Effector memory CD8-positive, alpha-beta T cell (primary cell): ENCODE measurements around the gene PIK3C3.
"Not testable (repeated sequence)": the region's sequence is repeated elsewhere in the genome, so short reads cannot be mapped to it uniquely, and the experiment has no call there.

Experiments used
- ATAC-seq: fragments of 150-1000 bp; cut with Tn5 transposase; replicated peaks from 2 replicates; pipeline ENCODE4 v1.10.0; 2021; ENCODE audit warnings: mild to moderate bottlenecking, moderate library complexity
- DNase-seq, 3 experiments: peaks; one replicate each; pipeline ENCODE4 v3.0.0; 2021
- H3K27ac Mint-ChIP-seq, 2 donors: one replicate each; pipeline ENCODE4 v1.8.0; 2022; ENCODE audit warnings: mild to moderate bottlenecking in 2 of 2, mixed read lengths in 2 of 2, moderate library complexity in 2 of 2
- H3K27me3 Mint-ChIP-seq, 2 donors: one replicate each; pipeline ENCODE4 v1.8.0; 2022; ENCODE audit warnings: mixed read lengths in 2 of 2
- H3K36me3 Mint-ChIP-seq: one replicate; pipeline ENCODE4 v1.8.0; 2022; ENCODE audit warnings: mild to moderate bottlenecking, moderate library complexity, mixed read lengths; ENCODE audit not compliant: insufficient read depth
- H3K4me1 Mint-ChIP-seq, 2 donors: one replicate each; pipeline ENCODE4 v1.8.0; 2022; ENCODE audit warnings: low read depth in 2 of 2, mixed read lengths in 2 of 2
- H3K4me3 Mint-ChIP-seq, 2 donors: one replicate each; pipeline ENCODE4 v1.8.0; 2022; ENCODE audit warnings: mild to moderate bottlenecking in 2 of 2, mixed read lengths in 2 of 2, moderate library complexity in 2 of 2
- H3K9me3 Mint-ChIP-seq, 2 donors: one replicate each; pipeline ENCODE4 v1.8.0; 2022; ENCODE audit warnings: mixed read lengths in 2 of 2

PIK3C3 gene

DNA sequence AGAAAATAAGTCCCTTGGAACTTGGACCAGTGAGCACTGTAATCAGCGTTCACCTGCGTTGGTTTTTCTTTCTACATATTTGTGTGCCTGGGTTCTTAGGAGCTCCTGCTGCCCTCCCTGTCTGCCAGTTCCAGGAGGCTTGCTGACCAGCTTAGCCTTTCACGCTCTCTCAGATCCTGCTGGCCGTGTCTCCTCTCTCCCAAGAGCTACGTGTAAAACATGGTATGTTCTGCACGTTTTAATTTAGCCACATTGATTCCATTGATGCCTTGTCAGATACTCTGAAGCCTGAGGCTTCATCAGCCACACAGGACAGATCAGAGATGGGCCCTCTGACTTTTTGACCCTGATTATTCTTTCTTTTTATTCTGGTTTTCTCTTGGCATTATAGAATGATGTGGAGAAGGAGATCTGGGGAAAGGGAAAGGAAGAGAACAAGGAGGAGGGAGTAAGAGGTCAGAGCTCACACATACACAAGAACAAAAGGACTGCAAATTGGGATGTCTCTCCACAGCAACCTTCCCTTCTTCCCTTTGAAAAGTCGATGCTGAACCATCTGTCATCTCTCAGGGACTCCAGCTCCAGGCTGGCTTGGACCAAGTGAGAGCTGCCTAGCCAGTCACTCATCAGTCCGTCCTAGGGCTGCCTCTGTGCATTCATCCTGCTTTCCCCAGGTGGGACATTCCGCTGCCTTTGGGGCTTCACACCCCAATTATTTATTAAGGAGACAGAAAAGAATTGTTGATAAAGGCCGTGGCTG, 152.8 kb downstream of the PIK3C3 start:
- DNase-seq (no peak), ATAC-seq (no peak)
- Mint-ChIP-seq H3K9me3 (no peaks in the 10 kb centered on the region), H3K36me3 (peaks cover 3% of the 10 kb centered on the region), H3K27me3 (no peaks in the 10 kb centered on the region), H3K4me3 (no peak overlapping the region), H3K4me1 (peaks cover 0 to 3% of the 10 kb centered on the region in 2 donors), H3K27ac (peak overlapping the region in 1 of 2 donors; percentile 1)

- peaks cover 10 to 13% of the 10 kb centered on the region in 2 donors for H3K4me1 Mint-ChIP-seq
- not testable (repeated sequence) for H3K27ac Mint-ChIP-seq, DNase-seq, H3K27me3 Mint-ChIP-seq, H3K36me3 Mint-ChIP-seq, H3K9me3 Mint-ChIP-seq, H3K4me3 Mint-ChIP-seq, ATAC-seq
Observed at GRCh38 chr18:42112147-42112546, 157.1 kb downstream of the PIK3C3 start.

GRCh38 chr18:42112657-42113420, 157.8 kb downstream of the PIK3C3 start:
- H3K36me3 Mint-ChIP-seq: peaks cover 3% of the 10 kb centered on the region
- ATAC-seq: no peak
- peak overlapping the region in 1 of 2 donors; percentile 78 for H3K27ac Mint-ChIP-seq
- no peaks in the 10 kb centered on the region for H3K9me3 Mint-ChIP-seq
- DNase-seq: no peak
- H3K4me3 Mint-ChIP-seq: no peak overlapping the region
- peaks cover 0 to 3% of the 10 kb centered on the region in 2 donors for H3K27me3 Mint-ChIP-seq
- peaks cover 10 to 13% of the 10 kb centered on the region in 2 donors for H3K4me1 Mint-ChIP-seq

- H3K4me1 Mint-ChIP-seq: peaks cover 10 to 13% of the 10 kb centered on the region in 2 donors
- peaks cover 3 to 7% of the 10 kb centered on the region in 2 donors for H3K27me3 Mint-ChIP-seq
- ATAC-seq (peak; percentile 41), DNase-seq (no peak)
- no peaks in the 10 kb centered on the region for H3K9me3 Mint-ChIP-seq
- peaks cover 3% of the 10 kb centered on the region for H3K36me3 Mint-ChIP-seq
- peak overlapping the region in 1 of 2 donors; percentile 28 for H3K4me3 Mint-ChIP-seq
- peak overlapping the region; percentile 78 to 80 for H3K27ac Mint-ChIP-seq
Observed at GRCh38 chr18:42113529-42114191, 158.6 kb downstream of the PIK3C3 start.

GRCh38 chr18:42114310-42114943, 159.4 kb downstream of the PIK3C3 start:
- Mint-ChIP-seq H3K4me3 (peak overlapping the region in 1 of 2 donors; percentile 20), H3K36me3 (peaks cover 3% of the 10 kb centered on the region), H3K27me3 (peaks cover 7 to 11% of the 10 kb centered on the region in 2 donors), H3K27ac (peak overlapping the region; percentile 78 to 80), H3K4me1 (peaks cover 10 to 13% of the 10 kb centered on the region in 2 donors), H3K9me3 (no peaks in the 10 kb centered on the region)
- DNase-seq (peak; percentile 62 to 66 (median 62)), ATAC-seq (peak; percentile 86)

- Mint-ChIP-seq H3K9me3 (no peaks in the 10 kb centered on the region), H3K27me3 (no peaks in the 10 kb centered on the region), H3K27ac (no peak overlapping the region), H3K4me1 (no peaks in the 10 kb centered on the region), H3K4me3 (no peak overlapping the region), H3K36me3 (no peaks in the 10 kb centered on the region)
- DNase-seq (no peak), ATAC-seq (no peak)
Observed at GRCh38 chr18:42126586-42126985, 171.6 kb downstream of the PIK3C3 start.

DNA sequence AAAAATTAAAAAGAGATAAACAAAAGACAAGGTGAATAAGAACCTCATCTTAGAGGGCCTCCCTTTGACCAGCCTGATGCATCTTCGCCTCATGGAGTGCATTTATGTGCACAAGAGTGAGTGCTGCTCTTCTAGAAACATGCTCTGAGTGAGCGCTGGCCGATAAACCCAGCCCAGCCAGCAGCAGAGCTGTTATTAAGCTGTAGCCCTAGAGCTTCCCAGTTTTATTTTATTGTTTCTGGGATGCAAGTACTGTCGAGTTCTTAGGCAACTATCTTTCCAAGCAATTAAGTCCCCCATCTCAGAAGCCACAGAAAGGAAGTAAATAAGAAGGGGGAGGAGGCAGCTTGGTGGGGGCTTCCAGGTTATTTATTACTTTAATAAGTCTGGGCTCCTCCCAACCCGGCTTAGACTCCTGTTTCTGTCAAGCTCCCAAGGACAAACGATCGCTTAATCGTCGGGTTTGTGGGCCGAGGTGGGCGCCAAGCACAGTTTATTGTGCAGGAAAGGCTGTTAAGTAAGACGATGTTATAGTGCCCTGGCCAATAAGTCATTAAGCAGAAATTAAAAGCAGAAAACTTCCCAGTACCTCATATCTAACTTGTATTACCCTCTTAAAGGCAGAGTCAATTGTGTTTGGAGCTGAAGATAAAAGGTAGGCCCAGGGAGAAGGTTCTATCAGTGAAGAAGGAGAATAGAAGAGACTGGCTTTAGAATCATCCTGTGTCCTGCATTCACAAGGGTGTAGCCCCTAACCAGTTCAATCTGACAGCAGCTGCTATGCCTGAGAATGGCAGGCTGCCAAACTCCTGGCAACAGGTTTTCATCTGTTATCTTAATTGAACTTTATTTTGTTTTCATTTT, 176.3 kb downstream of the PIK3C3 start:
- ATAC-seq (no peak), DNase-seq (no peak)
- no peaks in the 10 kb centered on the region for H3K4me1 Mint-ChIP-seq
- no peak overlapping the region for H3K4me3 Mint-ChIP-seq
- H3K27me3 Mint-ChIP-seq: no peaks in the 10 kb centered on the region
- H3K27ac Mint-ChIP-seq: no peak overlapping the region
- H3K9me3 Mint-ChIP-seq: no peaks in the 10 kb centered on the region
- H3K36me3 Mint-ChIP-seq: no peaks in the 10 kb centered on the region

GRCh38 chr18:42131930-42132244, 176.9 kb downstream of the PIK3C3 start:
- no peak overlapping the region for H3K4me3 Mint-ChIP-seq
- no peaks in the 10 kb centered on the region for H3K36me3 Mint-ChIP-seq
- H3K27me3 Mint-ChIP-seq: no peaks in the 10 kb centered on the region
- ATAC-seq (no peak), DNase-seq (no peak)
- no peaks in the 10 kb centered on the region for H3K9me3 Mint-ChIP-seq
- no peak overlapping the region for H3K27ac Mint-ChIP-seq
- no peaks in the 10 kb centered on the region for H3K4me1 Mint-ChIP-seq
